Heart left ventricle (tissue), 16 donors: ENCODE data around the gene WNT16. TPM values are rescaled to one million over a fixed set of nuclear protein-coding genes. Genes with fewer than 3 reads are reported as not detected.

ENCODE experiments used
- ATAC-seq, 4 donors: fragments of 200-7000 bp; cut with Tn5 transposase; one replicate each; pipeline ENCODE4 v1.9.1; 2020 to 2022; ENCODE audit warnings: moderate library complexity in 4 of 4, mild to moderate bottlenecking in 3 of 4, moderate number of reproducible peaks in 1 of 4
- DNase-seq, 5 donors: peaks; one replicate each; pipeline ENCODE4 v3.0.0-alpha.2; 2020
- H3K27ac ChIP-seq, 12 donors: fragments of 200-600 bp; sonication (generic) in 4 of 12; one replicate each; pipeline versions ENCODE4 v1.5.0 to v1.8.0; 2016 to 2022; ENCODE audit warnings: mild to moderate bottlenecking in 2 of 12
- H3K27me3 ChIP-seq, 9 donors: fragments of 200-600 bp; sonication (generic) in 2 of 9; one replicate each; pipeline versions ENCODE4 v1.5.1 to v1.8.0; 2016 to 2022; ENCODE audit warnings: mild to moderate bottlenecking in 3 of 9
- H3K36me3 ChIP-seq, 9 donors: fragments of 200-600 bp; sonication (generic) in 2 of 9; one replicate each; pipeline versions ENCODE4 v1.5.0 to v1.8.0; 2018 to 2022; ENCODE audit warnings: mild to moderate bottlenecking in 2 of 9
- H3K4me1 ChIP-seq, 12 donors: fragments of 200-600 bp; sonication (generic) in 4 of 12; one replicate each; pipeline versions ENCODE4 v1.5.0 to v1.8.0; 2016 to 2022; ENCODE audit warnings: mild to moderate bottlenecking in 3 of 12
- H3K4me3 ChIP-seq, 12 donors: fragments of 200-600 bp; sonication (generic) in 4 of 12; one replicate each; pipeline versions ENCODE4 v1.5.0 to v1.8.0; 2017 to 2022; ENCODE audit warnings: mild to moderate bottlenecking in 9 of 12, moderate library complexity in 4 of 12
- H3K9me3 ChIP-seq, 12 donors: fragments of 200-600 bp; sonication (generic) in 4 of 12; one replicate each; pipeline versions ENCODE4 v1.5.0 to v1.8.0; 2016 to 2022; ENCODE audit warnings: mild to moderate bottlenecking in 1 of 12
- CTCF ChIP-seq, 12 donors: fragments of 200-600 bp; sonication (generic) in 4 of 12; IDR thresholded peaks; one replicate each; pipeline versions ENCODE4 v1.5.0 to v1.8.0; 2018 to 2022; ENCODE audit warnings: antibody characterized with exemption in 12 of 12, mild to moderate bottlenecking in 5 of 12
- POLR2A ChIP-seq, 2 donors: fragments of 450-650 bp; IDR thresholded peaks; one replicate each; pipeline ENCODE4 v1.6.1; 2017; ENCODE audit warnings: antibody characterized with exemption in 2 of 2, mild to moderate bottlenecking in 2 of 2, moderate library complexity in 2 of 2
- WGBS, 4 donors: extraction: QIAGEN DNeasy Blood & Tissue Kit in 2 of 4; methylation state at CpG; one replicate each; pipeline versions ENCODE4 v1.1.5 to v1.1.7; 2013 to 2018; 5-methylcytosine and 5-hydroxymethylcytosine counted together
- intact Hi-C, 10 donors: fragments of 100-400 bp; cut with DNase I; formaldehyde crosslinking; loops; one replicate each; pipeline versions ENCODE4 v1.11.1 to v1.14.2; 2022
- polyA plus RNA-seq, 2 donors: library from polyadenylated mRNA; stranded (reverse); fragments of 200-250 nt; gene quantifications; one replicate each; pipeline ENCODE4 v1.2.3, GENCODE V29; 2013
- total RNA-seq, 9 donors: library from RNA; depleted of rRNA in 2 of 9; stranded (reverse); fragments of >200 nt in 2 of 9; fragmentation: NEBNext Ultra II Directional in 3 of 9; extraction: Animal tissue kit (Norgen Biotek cat#: 25700) in 3 of 9; gene quantifications; one replicate each; pipeline versions ENCODE4 v1.1.0 to v1.2.4, GENCODE V29; 2016 to 2023
- donor health status: ischemic (EF 13 %, LVEDD 7.1; RV severe dilation, severe dysfunction).
- donor health status: healthy with polysubstance abuse.
- donor health status: DM: no; HTN: yes; CAD: no.
- donor health status: DM: no; HTN: no; CAD: no.
- donor health status: ischemic (EF 25% LVEDD 6.9; RV normal size, moderate dysfunction).
- donor health status: ischemic (EF 25% LVEDD 5.7; RV mildly dilated, moderate dysfunction).
- donor health status: healthy.
- donor health status: DM: yes; HTN: yes; CAD: no.
- donor health status: ischemic (EF 35%, LVEDD 5.7; RV mildly dilated, moderate dysfunction).
- donor health status: nonischemic (EF 11% LVEDD 7.7; RV severe dilation, severe dysfunction).
- donor health status: DM: yes; HTN: yes; CAD: no.
- donor health status: PGD.
- donor health status: ischemic (EF 29% LVEDD 5.4; RV normal size, mild dysfunction).
- donor health status: nonischemic (EF 23%, LVEDD 6.1; RV moderate dilation, normal function).

WNT16 gene
- total and polyA plus RNA-seq, 11 donors, result 0.19 TPM; not detected in 10

GRCh38 chr7:121371883-121372282 lies 43.1 kb downstream of the WNT16 start:
- no peak overlapping the region for H3K4me3 ChIP-seq
- no peak overlapping the region for H3K27ac ChIP-seq
- intact Hi-C loops, result no loop called here
- peaks cover 0 to 29% (median 11%) of the 10 kb centered on the region in 12 donors for H3K4me1 ChIP-seq
- WGBS, 4 donors, result 71 to 79% (median 74%) methylated on average over 2 of the region's 2 CpGs
- DNase-seq, result no peak
- no peaks in the 10 kb centered on the region for H3K9me3 ChIP-seq
- TF ChIP-seq POLR2A (IDR thresholded peaks at IDR 0.05) (no peak), CTCF (IDR thresholded peaks at IDR 0.05) (no peak)
- H3K36me3 ChIP-seq, result peaks cover 0 to 50% (median 20%) of the 10 kb centered on the region in 9 donors
- no peaks in the 10 kb centered on the region for H3K27me3 ChIP-seq
- no peak for ATAC-seq

GRCh38 chr7:121372376-121373010 lies 43.7 kb downstream of the WNT16 start:
- peak overlapping the region in 5 of 12 donors; percentile 11 to 53 (median 35) for H3K27ac ChIP-seq
- intact Hi-C loops, result no loop called here
- ATAC-seq (peak in 3 of 4 donors; percentile 39 to 63 (median 56)), DNase-seq (no peak)
- no peaks in the 10 kb centered on the region for H3K27me3 ChIP-seq
- 78 to 92% (median 84%) methylated on average over 2 of the region's 2 CpGs for WGBS, 4 donors
- TF ChIP-seq CTCF (IDR thresholded peaks at IDR 0.05), result no peak
- TF ChIP-seq POLR2A (IDR thresholded peaks at IDR 0.05), result no peak
- H3K4me3 ChIP-seq, result no peak overlapping the region
- no peaks in the 10 kb centered on the region for H3K9me3 ChIP-seq
- peaks cover 0 to 55% (median 26%) of the 10 kb centered on the region in 9 donors for H3K36me3 ChIP-seq
- peaks cover 0 to 29% (median 11%) of the 10 kb centered on the region in 12 donors for H3K4me1 ChIP-seq

- Histone ChIP-seq H3K4me3 (no peak overlapping the region), H3K4me1 (peaks cover 0 to 29% (median 11%) of the 10 kb centered on the region in 12 donors), H3K36me3 (peaks cover 0 to 58% (median 33%) of the 10 kb centered on the region in 9 donors), H3K27me3 (no peaks in the 10 kb centered on the region), H3K9me3 (no peaks in the 10 kb centered on the region), H3K27ac (peak overlapping the region in 4 of 12 donors; percentile 11 to 53 (median 42))
- ATAC-seq (no peak), DNase-seq (no peak)
- TF ChIP-seq CTCF (IDR thresholded peaks at IDR 0.05) (peak in 2 of 12 donors; percentile 17 to 19), POLR2A (IDR thresholded peaks at IDR 0.05) (no peak)
- intact Hi-C loops, result no loop called here
Measured at GRCh38 chr7:121373177-121373576, 44.4 kb downstream of the WNT16 start.

GRCh38 chr7:121376979-121377378 lies 48.2 kb downstream of the WNT16 start:
- peaks cover 0 to 20% (median 8%) of the 10 kb centered on the region in 12 donors for H3K4me1 ChIP-seq
- H3K9me3 ChIP-seq, result no peaks in the 10 kb centered on the region
- TF ChIP-seq POLR2A (IDR thresholded peaks at IDR 0.05), result no peak
- TF ChIP-seq CTCF (IDR thresholded peaks at IDR 0.05), result no peak
- 82 to 100% (median 94%) methylated on average over 2 of the region's 2 CpGs for WGBS, 4 donors
- DNase-seq, result no peak
- H3K27ac ChIP-seq, result no peak overlapping the region
- no peak for ATAC-seq
- H3K4me3 ChIP-seq, result no peak overlapping the region
- H3K36me3 ChIP-seq, result peaks cover 0 to 64% (median 33%) of the 10 kb centered on the region in 9 donors
- intact Hi-C loops, result no loop called here
- H3K27me3 ChIP-seq, result no peaks in the 10 kb centered on the region
